Measurements from ENCODE around the gene CASKIN2.
A peak's percentile ranks its signal among the peaks of the same experiment; 100 is the strongest.
"Not testable (repeated sequence)": the region's sequence is repeated elsewhere in the genome, so short reads cannot be mapped to it uniquely, and the experiment has no call there.

The CASKIN2 gene

GRCh38 chr17:75520413-75520812 is 5.1 kb upstream of the CASKIN2 start:
- DNase-seq (ENCODE audit: low read depth, low spot score), result not testable (repeated sequence)

DNA sequence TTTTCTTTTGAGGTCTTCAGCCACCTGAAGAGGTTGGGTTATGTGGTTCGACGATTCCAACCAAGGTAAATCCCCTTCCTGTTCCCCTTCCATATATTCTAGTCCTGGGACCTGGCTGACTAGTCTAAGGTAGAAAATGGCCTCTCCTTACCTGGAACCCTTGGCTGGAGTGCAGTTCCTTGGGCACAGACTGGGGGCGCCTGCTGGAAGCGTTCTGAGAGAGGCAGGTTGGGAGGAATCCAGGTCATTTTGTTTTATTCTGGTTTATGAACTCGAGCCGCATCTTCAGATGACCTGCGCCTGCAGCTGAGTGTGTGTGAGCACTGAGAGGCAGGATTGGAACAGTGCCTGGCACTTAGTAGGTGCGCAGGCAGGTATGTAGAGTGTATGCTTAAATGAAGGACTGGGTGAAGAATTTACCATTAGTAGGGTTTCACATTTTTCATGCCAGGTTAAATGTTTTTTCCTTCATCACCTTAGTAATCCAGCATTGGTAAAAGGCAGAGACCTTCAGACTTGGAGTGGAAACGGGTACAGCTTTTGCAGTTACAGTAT is 3.7 kb upstream of the CASKIN2 start:
- no peak for DNase-seq (ENCODE audit: low read depth, low spot score)

GRCh38 chr17:75518201-75518600 is 2.9 kb upstream of the CASKIN2 start:
- DNase-seq (ENCODE audit: low read depth, low spot score), result no peak

- DNase-seq (ENCODE audit: low read depth, low spot score), result peak; percentile 22
Observed at GRCh38 chr17:75517297-75517865, 2.0 kb upstream of the CASKIN2 start.

- DNase-seq (ENCODE audit: low read depth, low spot score), result peak; percentile 68
Observed at GRCh38 chr17:75516619-75517296, 1.4 kb upstream of the CASKIN2 start.

GRCh38 chr17:75516255-75516618 is 900 bp upstream of the CASKIN2 start, which contains the start of gene TSEN54:
TSEN54 (plus strand) TSS chr17:75516528; CDS start chr17:75516561, 33 bp downstream.
- DNase-seq (ENCODE audit: low read depth, low spot score), result peak; percentile 97

GRCh38 chr17:75514919-75515495 is 330 bp downstream of the CASKIN2 start:
- peak; percentile 54 for DNase-seq (ENCODE audit: low read depth, low spot score)

GRCh38 chr17:75514299-75514918 is 928 bp downstream of the CASKIN2 start:
- peak; percentile 55 for DNase-seq (ENCODE audit: low read depth, low spot score)

DNA sequence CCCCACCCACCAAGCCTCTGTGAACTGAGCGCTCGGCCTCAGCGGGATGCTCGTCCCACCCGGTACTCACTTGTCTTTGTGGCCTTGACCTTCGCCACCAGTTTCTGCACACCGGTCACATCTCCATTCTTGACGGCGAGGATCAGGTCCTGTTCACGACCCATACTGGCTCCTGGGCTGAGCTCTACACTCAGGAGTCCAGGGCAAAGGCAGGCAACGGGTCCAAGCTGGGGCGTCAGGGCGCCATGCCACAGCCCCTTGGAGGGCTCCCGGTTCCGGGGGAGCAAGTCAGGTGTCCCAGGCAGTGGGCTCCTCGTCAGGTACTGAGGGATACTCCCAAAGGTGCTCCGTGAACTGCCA is 1.7 kb downstream of the CASKIN2 start:
- no peak for DNase-seq (ENCODE audit: low read depth, low spot score)

DNA sequence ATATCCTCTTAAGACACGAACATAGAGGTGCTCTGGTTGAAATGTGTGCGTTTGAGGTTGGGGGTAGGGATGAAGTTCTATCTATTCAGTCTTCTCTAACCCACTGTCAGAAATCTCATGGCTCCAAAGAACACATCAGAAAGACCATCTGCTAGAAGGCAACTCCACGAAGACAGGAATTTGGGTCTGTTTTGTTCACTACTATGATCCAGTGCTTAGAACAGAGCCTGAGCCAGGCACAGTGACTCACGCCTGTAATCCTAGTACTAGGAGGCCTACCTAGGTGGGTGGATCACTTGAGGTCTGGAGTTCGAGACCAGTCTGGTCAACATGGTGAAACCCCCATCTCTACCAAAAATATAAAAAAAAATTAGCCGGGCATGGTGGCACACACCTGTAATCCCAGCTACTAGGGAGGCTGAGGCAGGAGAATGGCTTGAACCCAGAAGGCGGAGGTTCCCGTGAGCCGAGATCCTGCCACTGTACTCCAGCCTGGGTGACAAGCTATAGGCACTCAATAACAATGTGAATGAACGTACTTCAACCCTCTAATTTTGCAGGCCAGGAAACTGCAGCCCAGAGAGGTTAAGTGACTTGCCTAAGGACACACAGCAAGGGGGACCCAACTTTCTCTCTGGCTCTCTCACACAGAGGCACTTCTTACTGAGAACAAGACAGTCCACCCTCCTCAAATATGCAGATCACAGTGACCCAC is 2.3 kb downstream of the CASKIN2 start:
- DNase-seq (ENCODE audit: low read depth, low spot score), result no peak

- DNase-seq (ENCODE audit: low read depth, low spot score), result peak; percentile 59
Observed at GRCh38 chr17:75511610-75512575, 3.4 kb downstream of the CASKIN2 start.

- no peak for DNase-seq (ENCODE audit: low read depth, low spot score)
Observed at GRCh38 chr17:75511270-75511609, 4.1 kb downstream of the CASKIN2 start.

GRCh38 chr17:75509528-75510258 is 5.6 kb downstream of the CASKIN2 start:
- no peak for DNase-seq (ENCODE audit: low read depth, low spot score)

- no peak for DNase-seq (ENCODE audit: low read depth, low spot score)
Observed at GRCh38 chr17:75508931-75509361, 6.4 kb downstream of the CASKIN2 start.

DNA sequence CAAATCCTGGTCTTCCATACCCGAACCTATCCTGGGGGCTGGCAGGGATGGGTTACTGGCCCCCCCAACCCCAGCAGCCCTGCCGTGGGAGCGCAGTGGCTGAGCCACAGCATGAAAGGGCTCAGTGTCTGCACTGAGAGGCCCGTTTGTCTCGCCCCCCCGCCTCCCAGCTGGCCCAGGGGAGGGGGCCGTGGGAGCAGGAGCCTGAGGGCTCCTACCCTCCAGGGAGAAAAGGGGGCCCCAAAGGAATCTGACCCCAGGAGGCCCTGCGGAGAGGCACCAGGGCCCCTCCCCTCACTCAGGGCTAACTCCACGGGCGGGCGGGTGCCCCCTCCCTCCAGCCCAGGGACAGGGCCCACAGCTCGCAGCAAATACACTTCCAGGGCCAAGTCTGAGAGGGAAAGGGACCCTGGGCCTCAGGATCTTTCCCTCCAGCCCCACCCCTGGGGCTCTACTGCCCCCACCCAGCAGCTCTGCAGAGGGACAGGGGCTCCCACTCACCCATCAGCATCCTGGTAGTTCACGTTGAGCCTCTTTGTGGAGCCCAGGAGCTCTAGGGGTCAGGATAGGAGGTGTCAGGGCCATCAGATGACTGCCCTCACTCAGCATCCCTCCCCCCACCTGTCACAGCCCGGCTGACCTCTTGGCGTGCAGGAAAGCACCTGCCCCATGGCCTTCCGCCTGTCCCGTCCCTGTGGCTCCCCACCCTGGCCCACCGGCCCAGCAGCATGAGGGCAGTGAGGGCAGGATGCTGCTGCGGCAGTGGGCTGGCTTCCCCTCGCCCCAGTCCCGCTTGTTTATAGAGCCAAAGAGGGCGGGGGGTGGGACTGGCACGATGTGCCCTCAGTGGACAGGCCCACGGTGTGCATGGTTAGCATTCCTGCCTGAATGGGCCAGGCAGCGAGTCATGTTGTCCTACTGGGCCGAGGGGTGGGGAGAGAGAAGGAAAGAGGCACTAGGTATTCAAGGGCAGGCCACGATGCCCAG is 7.3 kb downstream of the CASKIN2 start:
- DNase-seq (ENCODE audit: low read depth, low spot score), result peak; percentile 33

GRCh38 chr17:75506888-75507287 is 8.4 kb downstream of the CASKIN2 start:
- DNase-seq (ENCODE audit: low read depth, low spot score), result no peak

GRCh38 chr17:75506134-75506533 is 9.2 kb downstream of the CASKIN2 start:
- no peak for DNase-seq (ENCODE audit: low read depth, low spot score)

DNA sequence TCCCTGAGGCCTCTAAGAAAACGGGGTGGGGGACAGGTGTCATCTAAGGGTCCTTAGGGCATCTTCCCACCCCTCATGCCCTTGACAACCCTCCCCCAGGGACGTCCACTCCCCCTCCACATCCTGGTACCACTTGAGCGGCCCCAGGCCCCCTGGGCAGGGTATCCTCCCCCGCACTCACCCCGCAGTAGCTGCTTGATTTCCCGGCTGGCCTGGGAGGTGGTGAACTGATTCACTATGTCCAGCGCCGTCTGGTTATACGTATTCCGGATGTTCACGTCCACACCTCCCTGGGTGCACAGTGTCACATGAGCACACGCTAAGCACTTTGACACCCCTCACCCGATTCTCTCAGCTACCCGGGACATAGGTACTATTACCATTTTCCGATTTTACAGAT is 9.7 kb downstream of the CASKIN2 start:
- no peak for DNase-seq (ENCODE audit: low read depth, low spot score)

GRCh38 chr17:75505152-75505409 is 10.3 kb downstream of the CASKIN2 start:
- DNase-seq (ENCODE audit: low read depth, low spot score), result no peak

All from astrocyte of the hippocampus (primary cell).